Tongue (tissue), 2 donors: ENCODE measurements around the gene OPCML. TPM values are rescaled to one million over a fixed set of nuclear protein-coding genes. Genes with fewer than 3 reads are reported as not detected.

Experiments
- DNase-seq: peaks from one replicate; pipeline ENCODE4 v3.0.0-alpha.2; 2015
- total RNA-seq: library from RNA; depleted of rRNA; stranded (reverse); fragments of >200 nt; gene quantifications from one replicate; pipeline ENCODE4 v1.2.3, GENCODE V29; 2014

The OPCML gene
- 0.41 TPM for total RNA-seq

DNA sequence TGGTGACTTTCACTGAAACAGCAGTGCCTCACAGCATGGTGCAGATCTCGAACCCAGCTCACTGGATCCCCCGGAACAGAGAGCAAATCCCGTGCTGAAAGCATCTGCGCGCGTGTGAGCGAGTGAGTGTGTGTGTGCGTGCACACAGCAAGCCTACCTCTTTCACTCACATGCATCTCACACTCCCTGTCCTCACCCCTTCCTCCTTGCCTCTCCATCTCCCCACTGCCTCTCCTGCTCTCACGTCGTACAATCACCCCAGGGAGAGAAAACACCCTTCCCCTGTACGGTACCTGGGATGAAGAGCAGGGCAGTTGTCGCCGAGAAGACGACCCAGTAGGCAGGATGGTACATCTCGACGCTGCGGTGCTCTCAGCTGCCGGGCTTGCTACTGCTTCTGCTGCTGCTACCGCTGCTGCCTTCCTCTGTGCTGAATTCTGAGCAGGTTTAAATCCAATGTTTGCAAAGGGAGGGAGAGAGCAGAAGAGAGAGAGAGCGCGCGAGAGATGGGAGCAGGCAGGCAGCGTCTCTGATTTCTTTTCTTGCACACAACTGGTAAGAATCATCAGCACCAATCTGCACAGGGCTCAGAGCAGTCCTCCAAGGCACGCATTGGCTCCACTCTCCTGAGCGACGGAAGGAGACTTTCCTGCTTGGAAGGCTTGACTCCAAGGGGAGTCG is at the start of gene OPCML:
OPCML (minus strand) TSS at position 531 of the 681 bp plus-strand sequence.
- peak; percentile 40 for DNase-seq

DNA sequence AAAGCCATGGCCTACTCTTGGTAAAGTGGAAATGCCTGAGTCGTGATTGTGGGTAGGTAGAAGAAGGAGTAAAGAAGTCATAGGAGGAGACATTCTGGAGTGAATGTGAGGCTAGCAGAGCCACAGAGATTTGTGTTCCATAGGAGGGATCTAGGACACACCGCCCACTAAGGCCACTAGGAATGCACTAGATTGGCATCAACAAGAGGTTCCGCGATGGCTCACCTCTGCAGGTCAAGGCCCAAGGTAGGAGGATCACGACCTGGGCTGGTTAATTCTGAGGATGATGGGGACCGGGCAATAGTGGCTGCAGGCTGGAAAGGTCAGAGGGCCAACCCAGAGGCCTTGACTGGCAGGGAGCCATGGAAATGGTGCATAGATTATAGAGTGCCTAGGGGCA is 48.8 kb upstream of the OPCML start:
- DNase-seq: no peak

DNA sequence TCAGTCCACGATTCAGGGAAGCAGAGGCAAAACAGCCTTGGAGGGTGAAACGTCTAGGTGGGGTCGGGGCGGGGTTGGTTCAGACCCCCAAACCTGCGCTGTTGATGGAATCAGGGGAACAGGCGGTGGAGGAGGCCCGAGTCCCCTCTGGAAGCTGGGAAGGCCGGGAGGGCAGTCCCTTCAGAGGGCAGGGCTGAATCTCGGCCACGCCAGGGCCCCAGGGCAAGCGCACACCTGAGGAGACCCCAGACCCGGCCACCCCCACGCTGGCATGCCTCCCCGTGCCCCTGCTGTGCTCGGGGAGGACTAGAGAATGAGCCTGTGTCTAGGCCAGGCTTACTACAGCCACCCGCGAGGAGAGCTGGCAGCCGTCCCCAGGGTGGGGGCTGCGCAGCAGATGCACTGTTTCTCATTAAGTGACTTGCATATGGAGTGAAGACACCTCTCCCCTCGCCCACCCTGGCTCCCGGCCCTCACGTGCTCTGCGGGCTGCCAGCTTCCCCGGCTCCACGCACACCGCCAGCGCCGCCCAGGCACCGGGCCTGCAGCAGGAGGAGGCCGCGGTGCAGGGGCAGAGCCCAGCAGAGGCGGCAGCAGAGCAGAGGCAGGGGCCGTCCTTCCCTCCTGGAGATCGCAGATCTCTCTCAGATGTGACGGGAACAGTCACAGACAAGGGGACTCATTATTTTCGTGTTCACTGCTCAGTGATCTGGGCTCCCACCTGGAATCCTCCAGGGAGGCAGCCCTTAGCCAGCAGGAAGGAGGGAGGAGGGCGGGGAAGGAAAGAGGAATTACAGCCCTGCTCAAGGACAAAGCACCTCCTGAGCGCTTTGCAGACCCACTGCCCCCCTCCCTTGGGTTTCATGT is 47.1 kb upstream of the OPCML start:
- DNase-seq: peak; percentile 32

DNA sequence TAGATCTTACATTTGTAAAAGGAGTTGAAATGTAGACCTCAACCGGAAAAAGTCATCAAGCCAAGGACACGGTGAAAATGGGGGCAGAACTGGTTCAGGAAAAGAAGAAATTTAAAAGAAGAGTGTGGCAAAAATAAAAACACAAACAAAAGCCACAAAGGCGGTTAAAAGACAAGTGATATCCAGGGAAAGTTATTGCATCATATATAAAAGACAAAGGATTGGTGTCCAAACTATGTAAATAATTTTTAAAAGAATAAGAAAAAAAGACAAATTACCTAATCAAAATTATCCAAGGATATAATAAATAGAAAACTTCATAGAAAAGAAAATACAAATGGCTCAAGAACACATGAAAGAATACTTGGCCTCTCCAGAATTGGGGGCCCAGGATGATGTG is 45.1 kb upstream of the OPCML start:
- DNase-seq: no peak

DNA sequence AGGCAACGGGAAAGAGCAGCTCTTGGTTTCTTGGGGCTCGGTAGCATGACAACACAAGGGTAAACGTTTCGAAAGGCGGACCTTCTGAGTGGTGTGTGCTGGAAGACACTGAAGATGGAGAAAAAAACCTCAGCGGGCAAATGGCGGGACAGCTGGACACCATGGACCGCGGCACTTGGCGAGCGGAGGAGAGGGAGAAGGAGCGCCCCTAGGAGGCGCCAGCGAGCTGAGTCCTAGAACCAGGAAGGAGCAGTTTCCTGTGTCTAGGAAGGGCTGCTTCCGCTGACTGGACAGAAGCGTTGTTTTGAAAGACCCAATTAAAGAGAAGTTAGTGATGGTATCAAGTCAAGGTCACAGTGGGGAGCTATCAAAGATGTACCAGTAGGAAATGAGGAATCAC is 44.0 kb upstream of the OPCML start:
- DNase-seq: no peak

DNA sequence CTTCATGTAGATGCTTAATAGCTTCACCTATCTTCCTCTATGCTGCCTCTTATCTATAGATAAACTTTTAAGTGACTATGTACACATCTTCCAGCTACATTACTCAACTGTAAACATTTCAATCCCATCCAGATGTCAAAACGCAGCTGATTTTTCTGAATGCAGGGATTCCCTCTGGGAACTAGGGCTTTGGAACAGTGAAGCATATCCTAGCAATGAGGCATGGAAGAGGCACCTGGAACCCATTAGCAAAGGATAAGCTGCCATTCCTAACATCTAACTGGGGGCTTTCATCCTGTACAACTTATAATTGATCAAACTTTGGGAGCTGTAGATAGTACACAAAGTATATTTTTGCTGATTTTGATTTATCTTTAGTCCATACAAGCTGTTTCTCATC is 40.8 kb upstream of the OPCML start:
- peak; percentile 73 for DNase-seq

DNA sequence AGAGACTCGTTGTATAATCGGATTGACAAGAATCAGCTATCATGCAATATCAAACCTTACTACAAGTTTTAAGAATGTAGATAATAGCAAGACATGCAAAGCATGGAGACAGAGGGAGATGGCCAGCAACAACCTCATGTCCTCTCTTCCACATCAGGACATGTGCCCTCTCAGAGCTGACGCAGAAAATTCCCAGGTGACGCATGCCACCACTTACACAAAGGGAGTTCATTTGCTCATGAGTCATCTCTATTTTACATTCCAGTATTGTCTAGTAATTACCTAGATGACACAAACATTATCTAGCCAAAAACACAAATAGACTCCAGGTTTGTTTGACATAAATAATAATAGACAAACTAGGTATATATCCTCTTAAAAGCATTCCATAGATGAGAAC is 38.1 kb upstream of the OPCML start:
- no peak for DNase-seq

DNA sequence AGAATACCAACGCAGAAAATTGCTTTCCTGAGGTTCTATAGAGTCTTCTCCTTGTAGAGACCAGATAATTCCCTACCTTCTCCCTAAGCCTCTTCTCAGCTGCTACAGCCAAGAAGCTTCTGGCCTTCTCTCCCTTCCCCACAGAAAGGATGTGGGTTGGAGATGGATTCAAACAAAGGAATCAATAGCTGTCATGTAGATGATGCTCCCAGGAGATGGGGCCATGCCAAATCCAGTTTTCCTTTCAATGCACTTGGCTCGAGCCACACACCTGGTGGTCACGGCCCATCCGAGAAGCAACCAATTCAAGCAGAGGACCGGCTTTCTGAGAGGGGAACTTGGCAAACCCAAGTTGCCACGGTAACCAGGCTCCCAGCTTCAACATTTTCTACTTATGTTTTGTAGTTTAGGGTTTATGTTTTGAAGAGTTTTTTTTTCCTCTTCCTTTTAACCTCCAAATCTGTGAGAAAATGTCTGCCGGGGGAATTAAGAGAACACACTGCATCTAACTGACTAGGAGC is 31.3 kb upstream of the OPCML start:
- DNase-seq: peak; percentile 64

DNA sequence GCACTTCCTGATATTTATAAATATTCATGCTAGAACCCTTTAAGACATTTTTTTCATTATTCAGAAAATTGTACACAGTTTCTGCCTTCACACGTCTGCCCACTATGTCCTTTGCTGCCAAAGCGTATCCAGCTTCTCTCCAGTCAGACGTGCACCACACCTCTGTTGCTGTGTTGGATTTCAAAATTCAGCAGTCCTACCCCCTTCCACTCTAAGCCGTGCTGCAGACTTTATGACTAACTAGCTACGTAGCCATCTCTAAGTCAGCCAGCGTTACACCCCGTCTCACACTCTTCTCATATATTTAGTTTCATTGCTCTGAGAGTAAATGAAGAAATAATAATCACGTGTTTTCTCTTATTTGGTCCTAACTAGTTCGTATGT is 28.2 kb upstream of the OPCML start:
- DNase-seq: peak; percentile 42

DNA sequence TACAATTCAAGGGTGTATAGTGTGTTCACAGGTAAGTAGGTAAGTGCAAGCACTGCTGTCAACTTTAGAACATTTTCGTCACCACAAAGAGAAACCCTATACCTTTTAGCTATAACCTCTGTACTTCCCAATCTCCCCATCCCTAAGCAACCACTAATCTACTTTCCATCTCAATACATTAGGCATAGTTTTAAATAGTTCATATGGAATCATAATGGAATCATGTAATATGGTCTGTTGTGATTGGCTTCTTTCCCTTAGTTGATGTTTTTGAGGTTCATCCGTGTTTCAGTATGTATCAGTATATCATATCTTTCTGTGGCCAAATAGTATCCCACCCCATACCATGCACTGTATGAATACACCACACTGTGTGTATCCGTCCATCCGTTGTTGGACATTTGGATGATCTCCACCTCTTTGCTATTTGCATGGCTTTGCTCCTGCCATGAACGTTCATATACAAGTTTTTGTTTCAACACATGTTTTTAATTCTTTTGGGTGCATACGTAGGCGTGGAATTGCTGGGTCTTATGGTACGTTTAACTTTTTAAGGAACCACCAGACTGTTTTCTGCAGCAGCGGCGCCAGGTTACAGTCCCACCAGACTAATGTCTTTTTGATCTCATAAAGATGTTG is 27.7 kb upstream of the OPCML start:
- peak; percentile 27 for DNase-seq

DNA sequence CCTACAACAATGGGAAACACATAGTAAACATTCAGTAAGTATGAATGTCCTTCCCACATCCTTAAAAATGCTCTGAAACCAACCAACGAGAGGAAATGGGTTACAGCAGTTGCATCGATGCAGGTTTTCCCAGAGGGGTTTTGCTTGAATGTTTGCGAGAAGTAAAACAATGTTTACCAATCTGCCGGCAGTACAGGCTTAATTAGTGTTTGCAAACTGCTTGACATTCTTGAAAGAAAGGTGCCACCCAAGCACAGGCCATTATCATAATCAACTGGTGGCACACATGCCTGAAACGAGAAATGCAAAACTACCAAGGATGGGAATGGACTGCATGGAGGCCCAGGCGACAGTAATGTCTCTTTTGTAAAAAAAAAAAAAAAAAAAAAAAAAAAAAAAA is 27.1 kb upstream of the OPCML start:
- DNase-seq: no peak

DNA sequence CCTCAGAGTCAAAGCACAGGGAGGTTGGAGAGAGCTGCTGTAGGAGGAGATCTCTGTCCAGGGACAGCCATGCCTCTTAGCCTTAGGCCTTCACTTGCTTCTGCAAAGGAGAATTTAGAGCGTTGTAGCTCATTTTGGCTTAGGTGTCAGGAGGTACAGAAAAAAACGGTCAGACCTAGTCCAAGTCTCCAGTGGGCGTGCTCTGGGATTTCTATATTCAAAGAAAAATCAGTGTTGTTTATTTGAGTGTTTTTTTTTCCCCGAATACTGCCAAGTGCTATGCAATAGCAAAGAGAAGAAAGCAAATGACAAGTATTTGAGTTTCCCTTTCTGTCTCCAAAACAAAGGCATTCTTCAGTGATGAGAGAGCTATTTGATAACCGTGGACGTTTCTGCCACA is 22.7 kb upstream of the OPCML start:
- peak; percentile 58 for DNase-seq

DNA sequence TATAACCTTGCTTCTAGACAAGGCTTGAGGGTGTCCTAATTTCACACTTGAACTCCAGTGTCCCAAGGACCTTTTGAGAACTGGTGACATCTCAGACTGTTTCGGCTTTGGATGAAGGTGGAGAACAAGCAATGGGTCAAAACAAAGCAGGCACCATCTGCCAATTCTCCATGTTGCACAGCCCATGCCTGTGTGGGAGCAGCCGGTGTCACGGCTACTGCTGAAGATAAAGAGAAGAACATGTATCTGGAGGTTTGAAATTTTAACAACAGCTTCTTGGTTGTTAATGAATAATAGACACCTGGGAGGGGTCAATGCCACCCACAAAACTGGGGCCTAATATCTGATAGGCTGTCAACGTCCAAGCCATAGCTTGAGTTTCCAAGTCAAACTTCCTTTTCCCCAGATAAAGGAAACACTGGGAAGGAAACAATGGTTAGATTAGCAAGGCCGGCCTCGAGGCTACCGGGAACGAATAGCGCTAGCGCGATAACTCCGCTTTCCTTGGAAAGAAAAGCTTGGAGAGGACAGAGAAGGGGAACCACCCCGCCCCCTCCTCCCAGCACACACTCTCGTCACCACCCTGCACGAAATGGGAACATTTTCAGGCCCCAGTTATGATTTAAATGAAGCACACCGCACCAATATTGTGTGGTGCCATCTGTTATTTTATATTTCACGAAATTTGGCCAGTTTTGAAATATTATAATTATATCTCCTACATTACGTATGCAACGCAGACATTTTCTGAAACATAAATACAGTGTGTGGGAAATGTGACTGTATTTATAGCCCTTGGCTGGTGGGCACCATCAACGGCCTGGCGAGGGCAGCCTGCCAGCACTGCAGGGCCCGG is 21.8 kb upstream of the OPCML start:
- no peak for DNase-seq

DNA sequence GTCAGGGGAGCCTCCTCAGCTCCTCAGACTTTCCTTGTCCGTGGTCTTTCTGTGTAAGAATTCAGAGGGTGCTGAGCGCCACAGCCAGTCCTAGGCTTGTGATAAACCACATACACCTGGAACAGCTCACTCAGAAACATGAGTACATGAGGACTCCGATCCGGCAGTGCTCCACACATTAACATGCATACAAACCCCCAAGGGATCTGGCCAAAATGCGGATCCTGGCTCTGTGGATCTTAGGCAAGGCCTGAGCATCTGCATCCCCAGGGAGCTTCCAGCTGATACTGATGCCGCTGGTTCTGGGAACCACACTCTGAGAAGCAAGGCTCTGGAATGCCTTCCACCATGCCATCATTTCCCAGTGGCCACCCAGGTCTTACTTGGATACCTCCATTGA is 20.6 kb upstream of the OPCML start:
- no peak for DNase-seq

DNA sequence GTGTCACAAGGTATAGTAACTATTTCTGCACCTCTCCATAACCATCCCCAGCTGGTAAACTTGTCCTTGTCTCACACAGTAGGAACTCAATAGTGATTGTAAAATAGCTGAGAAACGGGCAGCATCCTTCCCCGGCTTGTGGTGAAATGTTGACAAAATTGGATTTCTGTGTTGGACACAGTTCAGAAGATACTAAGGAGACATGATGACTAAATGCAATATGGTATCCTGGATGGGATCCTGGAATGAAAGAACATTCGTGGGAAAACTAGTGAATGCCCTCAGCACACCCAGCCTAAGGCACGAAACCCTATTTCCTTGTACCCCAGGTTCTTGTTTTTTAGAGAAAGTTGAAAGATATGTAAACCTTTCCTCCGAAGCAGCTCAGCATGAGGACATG is 18.8 kb upstream of the OPCML start:
- DNase-seq: no peak

DNA sequence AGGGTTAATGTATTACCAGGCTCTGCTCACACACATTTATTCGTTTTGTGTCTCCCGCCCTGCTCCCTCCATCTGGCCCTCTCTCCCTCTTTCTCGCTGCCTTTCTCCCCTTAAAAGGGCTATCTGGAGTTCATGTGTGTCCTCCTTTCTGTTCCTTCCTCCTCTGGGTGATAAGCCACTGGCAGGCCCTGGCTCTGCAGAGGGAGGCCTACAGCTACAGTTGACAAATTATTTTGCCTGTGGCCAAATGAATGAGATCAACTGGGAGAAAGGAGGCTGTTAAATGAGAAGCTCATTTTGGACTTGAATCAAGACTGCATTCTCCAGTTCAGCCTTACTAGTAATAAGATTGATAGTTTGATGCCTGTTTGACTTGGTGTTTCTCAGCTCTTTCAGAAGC is 17.5 kb upstream of the OPCML start:
- no peak for DNase-seq

DNA sequence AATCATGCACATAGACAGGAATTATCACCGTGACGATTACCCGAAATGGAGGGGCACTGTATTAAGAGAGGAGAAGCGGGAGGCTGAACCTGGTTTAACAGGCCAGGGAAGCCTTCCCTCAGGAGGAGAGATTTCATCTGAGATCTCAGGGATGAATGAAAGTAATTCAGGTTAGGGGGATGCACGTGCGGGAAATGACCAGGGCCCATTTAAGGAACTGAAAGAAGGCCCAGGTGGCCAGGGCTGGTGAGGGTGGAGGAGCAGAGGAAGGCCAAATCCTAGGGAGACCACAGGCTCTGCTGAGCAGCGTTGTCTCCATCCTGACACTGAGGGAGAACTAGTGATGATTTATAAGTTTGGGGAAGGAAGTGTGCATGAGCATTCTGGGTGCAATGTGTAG is 16.3 kb upstream of the OPCML start:
- no peak for DNase-seq

DNA sequence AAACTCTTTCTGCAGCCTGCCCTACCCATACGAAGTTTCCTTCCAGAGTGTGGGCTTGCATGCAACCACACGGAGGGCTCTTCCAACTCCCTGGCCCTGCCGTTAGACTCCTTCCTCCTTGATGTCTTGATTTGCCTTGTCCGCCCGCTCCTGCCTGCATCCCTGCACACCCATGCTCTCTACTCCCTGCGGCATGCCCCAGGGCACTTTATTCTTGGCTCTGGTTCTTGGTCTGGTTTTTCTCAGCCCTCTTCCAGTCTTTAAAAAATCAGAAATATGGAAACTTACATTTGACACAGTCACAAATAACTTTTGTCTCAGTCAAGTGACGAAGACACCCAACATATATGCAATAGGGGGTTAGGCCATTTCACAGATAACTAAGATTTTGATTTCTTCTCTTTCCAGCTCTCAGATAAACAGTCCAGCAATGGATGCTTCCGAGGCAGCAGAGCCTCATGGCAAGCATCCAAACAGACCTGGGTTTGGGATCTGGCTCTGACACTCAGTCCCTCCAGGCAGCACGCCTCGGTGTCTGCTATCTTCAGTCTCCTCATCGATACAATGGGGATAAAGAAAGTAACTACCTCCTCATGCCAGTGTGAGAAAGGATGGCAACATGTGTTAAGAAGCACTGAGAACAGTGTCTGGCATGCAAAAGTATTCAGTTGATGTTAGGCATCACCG is 15.7 kb upstream of the OPCML start:
- DNase-seq: no peak

DNA sequence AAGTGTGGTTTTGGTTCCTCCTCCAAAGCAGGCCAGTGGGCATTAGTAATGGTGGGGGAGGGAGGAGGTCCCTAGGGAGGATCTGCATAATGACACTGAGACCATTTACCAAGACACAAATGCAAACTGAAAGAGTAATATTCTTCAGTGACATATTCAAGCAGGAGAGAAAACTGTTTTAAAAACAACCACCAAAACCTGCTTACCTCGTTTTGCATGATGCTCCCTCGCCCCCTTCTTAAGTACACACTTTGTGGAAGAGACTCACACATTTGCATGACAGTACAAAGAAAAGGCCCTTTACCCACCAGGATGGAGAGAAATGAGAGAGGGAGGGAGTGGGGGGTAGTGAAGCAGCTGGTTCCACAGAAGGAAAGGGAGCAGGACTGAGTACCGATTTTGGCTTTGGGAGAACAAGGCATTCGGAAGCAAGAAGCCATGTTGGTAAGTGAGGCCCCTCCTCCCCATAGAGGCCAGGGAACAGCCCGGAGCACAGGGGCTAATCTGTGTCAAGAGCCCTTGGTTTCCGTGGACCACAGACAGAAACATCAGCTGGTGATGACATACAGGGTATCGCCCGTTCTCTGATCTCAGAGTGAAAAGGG is 13.0 kb upstream of the OPCML start:
- no peak for DNase-seq

DNA sequence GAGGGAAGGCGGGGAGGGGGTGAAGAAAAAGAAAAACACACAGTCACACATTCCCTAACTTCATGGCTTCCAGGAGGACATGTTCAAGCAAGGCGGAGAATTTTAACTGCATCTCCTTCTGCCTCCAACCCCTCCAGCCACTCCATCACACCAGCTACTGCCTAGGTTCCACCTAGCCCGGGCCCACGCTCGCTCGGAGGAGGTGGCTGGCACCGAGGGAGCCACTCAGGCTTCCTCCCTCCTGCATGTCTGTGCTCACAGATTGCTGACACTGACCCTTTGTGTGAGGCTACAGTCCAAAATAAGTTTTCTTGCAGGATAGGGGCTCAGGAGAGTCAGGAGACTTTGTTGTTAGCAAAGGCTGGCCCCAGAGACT is 9.4 kb upstream of the OPCML start:
- no peak for DNase-seq

DNA sequence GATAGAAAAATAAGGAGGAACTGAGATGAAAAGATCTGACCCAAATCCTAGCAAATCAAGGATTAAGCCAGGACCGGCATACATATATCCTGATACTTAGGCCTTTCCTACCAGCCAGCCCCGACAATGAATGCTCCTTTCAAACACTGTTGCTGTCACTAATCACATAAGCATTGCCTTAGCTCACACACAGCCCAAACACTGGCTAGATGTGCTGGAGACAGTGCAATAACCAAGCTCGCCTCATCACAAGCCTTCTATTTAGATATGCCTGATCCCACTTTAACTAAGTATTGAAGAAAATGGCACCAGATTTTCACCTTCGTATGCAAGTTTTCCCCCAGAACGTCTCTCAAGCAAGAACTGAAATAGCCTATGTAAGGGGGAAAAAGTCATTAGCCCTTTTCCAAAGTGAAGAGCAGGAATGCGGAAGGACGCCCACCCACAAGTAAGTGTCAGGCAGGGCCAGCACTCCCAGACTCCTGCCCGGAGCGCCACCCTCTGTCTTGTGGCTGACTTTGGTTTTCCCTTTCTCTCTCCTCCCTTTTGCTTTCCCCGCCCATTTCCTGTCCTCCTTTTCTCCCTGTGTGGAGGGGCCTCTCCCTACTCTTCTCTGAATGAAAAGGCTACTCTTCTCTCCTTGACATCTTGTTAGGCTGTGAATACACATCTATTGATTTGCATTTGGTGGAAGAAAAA is 8.9 kb upstream of the OPCML start:
- DNase-seq: peak; percentile 37
